CD4-positive, alpha-beta T cell treated with Interleukin-15 for 4 hours (primary cell): Measurements from ENCODE around the gene RNASE3.
"Not testable (repeated sequence)": the region's sequence is repeated elsewhere in the genome, so short reads cannot be mapped to it uniquely, and the experiment has no call there.

Experiments
- DNase-seq: peaks from one replicate; pipeline ENCODE4 v3.0.0-alpha.2; 2020; ENCODE audit warnings: low spot score

Gene RNASE3

GRCh38 chr14:20919038-20919756 lies 28.0 kb downstream of the RNASE3 start:
- not testable (repeated sequence) for DNase-seq

GRCh38 chr14:20923766-20924297 lies 32.6 kb downstream of the RNASE3 start:
- DNase-seq: not testable (repeated sequence)

GRCh38 chr14:20934148-20934762 lies 43.1 kb downstream of the RNASE3 start:
- DNase-seq: no peak

- DNase-seq: no peak
Measured at GRCh38 chr14:20935303-20935984, 44.3 kb downstream of the RNASE3 start.
